ENCODE data around the gene BRSK1. TPM values are rescaled to one million over a fixed set of nuclear protein-coding genes. Genes with fewer than 3 reads are reported as not detected.
"Not testable (repeated sequence)": the region's sequence is repeated elsewhere in the genome, so short reads cannot be mapped to it uniquely, and the experiment has no call there.

Gene BRSK1
- total RNA-seq, 1 donor from 2014 or later, result 5.8 TPM

DNA sequence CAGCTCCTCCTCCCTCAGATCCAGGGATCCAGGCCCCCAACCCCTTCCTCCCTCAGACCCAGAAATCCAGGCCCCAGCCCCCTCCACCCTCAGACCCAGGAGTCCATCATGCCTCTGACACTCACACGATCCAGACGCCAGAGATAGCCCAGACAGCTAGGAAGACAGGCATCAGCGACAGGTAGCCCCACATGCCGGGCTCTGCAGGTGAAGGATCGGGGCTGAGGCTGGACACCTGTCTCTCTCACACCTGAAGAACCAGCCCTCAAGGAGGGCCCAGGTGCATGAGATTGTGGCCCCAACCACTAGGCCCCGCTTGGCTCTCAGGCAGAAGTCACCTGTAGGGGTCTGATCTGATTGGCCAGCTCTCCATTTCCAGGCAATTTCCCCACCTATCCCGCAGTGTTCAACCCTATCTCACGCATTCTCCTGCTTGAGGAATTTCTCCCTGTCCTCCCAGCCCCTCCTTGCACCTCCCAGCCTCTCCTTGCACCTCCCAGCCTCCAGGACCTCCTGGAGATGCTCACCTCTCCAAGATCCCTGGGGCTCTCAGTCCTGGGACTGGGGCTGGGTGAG lies 37.1 kb downstream of the BRSK1 start:
- Mint-ChIP-seq H3K4me1 (ENCODE audit: low read depth) (peaks cover 4% of the 10 kb centered on the region), H3K27ac (no peak overlapping the region), H3K9me3 (no peaks in the 10 kb centered on the region), H3K4me3 (ENCODE audit: low read depth) (no peak overlapping the region), H3K36me3 (ENCODE audit: low read depth) (no peaks in the 10 kb centered on the region), H3K27me3 (ENCODE audit: low read depth) (peaks cover 6% of the 10 kb centered on the region)
- intact Hi-C loops (cut with micrococcal nuclease), result no loop called here
- no peak for DNase-seq (ENCODE audit: low spot score)

DNA sequence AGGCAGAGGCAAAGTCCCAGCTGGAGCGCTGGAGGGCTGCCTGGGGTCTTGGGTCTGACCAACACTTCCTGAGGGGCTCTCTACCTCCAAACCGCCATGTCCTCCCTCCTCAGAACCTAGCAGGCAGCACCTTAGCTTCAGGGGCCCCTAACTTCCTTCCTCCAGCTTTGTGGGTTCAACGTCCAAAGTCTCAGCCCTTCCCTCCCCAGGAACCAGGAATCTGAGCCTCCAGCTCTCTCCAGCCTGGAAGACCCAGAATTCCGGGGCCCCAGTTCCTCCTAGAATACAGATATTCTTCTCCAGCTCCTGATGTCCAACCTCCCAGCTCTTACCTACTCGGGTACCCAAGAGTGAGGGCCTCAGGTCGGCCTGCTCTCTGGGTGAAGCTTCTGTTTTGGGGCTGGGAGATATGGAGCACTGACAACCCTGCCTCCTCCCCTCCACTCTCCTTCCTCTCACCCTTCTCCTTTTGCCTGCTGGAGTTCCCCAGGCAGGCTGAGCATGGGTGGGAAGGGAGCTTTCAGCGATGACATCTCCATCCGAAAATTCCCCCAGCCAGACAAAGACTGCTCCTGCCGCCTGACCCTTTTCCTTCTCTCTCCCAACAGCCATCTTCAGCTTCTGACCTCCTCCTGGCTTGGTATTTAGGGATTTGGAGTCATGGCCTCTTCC lies 37.8 kb downstream of the BRSK1 start:
- H3K27ac Mint-ChIP-seq, result no peak overlapping the region
- peaks cover 6% of the 10 kb centered on the region for H3K27me3 Mint-ChIP-seq (ENCODE audit: low read depth)
- intact Hi-C loops (cut with micrococcal nuclease), result no loop called here
- peaks cover 4% of the 10 kb centered on the region for H3K4me1 Mint-ChIP-seq (ENCODE audit: low read depth)
- H3K4me3 Mint-ChIP-seq (ENCODE audit: low read depth), result no peak overlapping the region
- H3K36me3 Mint-ChIP-seq (ENCODE audit: low read depth), result no peaks in the 10 kb centered on the region
- DNase-seq (ENCODE audit: low spot score), result no peak
- no peaks in the 10 kb centered on the region for H3K9me3 Mint-ChIP-seq

DNA sequence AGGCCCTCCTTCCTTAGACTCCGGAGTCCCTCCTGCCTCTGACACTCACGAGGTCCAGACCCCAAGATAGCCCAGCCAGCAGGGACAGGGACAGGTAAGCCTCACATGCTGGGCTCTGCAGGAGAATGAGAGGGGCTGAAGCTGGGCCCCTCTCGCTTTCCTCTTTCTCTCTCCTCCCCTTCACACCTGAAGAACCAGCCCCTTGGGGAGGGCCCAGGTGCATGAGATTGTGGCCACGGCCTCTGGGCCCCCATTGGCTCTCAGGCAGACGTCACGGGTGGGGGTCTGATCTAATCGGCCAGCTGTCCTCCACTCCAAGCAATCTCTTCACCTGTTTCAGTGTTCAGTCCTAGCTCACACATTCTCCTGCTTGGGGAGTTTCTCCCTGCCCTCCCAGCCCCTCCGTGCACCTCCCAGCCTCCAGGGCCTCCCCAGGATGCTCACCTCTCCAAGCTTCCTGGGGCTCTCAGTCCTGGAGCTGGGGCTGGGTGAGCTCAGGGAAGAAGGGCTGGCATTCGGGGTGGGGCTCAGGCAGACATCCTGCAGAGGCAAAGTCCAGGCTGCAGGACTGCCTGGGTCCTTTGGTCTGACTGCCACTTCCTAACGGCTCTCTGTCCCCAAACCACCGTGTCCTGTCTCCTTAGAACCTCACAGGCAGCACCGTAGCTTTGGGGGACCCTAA lies 38.5 kb downstream of the BRSK1 start:
- H3K4me1 Mint-ChIP-seq (ENCODE audit: low read depth), result peaks cover 4% of the 10 kb centered on the region
- H3K4me3 Mint-ChIP-seq (ENCODE audit: low read depth), result no peak overlapping the region
- no peaks in the 10 kb centered on the region for H3K36me3 Mint-ChIP-seq (ENCODE audit: low read depth)
- H3K27ac Mint-ChIP-seq, result no peak overlapping the region
- H3K9me3 Mint-ChIP-seq, result no peaks in the 10 kb centered on the region
- intact Hi-C loops (cut with micrococcal nuclease), result no loop called here
- DNase-seq (ENCODE audit: low spot score), result no peak
- peaks cover 6% of the 10 kb centered on the region for H3K27me3 Mint-ChIP-seq (ENCODE audit: low read depth)

DNA sequence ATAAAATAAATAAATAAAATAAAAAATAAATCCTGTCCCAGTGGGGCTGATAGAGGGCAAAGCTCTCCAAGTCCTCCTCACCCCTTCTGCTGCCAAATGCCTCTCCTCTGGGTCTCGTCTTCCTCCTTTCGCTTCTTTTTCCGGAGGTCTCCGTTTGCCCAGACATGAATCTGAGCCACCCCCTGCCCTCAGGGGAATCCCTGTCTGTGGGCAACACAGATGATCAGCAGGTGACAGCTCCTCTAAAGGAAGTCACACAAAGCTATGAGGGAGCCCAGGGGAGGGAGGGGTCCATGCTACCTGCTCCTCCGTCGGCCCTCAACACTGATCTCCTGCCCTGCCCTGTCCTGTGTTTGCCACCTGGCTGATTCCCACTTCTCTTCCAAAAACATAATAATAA lies 40.9 kb downstream of the BRSK1 start:
- H3K27me3 Mint-ChIP-seq (ENCODE audit: low read depth), result peaks cover 7% of the 10 kb centered on the region
- no peak for DNase-seq (ENCODE audit: low spot score)
- peaks cover 4% of the 10 kb centered on the region for H3K4me1 Mint-ChIP-seq (ENCODE audit: low read depth)
- no peaks in the 10 kb centered on the region for H3K9me3 Mint-ChIP-seq
- H3K27ac Mint-ChIP-seq, result no peak overlapping the region
- intact Hi-C loops (cut with micrococcal nuclease), result no loop called here
- no peak overlapping the region for H3K4me3 Mint-ChIP-seq (ENCODE audit: low read depth)
- H3K36me3 Mint-ChIP-seq (ENCODE audit: low read depth), result no peaks in the 10 kb centered on the region

DNA sequence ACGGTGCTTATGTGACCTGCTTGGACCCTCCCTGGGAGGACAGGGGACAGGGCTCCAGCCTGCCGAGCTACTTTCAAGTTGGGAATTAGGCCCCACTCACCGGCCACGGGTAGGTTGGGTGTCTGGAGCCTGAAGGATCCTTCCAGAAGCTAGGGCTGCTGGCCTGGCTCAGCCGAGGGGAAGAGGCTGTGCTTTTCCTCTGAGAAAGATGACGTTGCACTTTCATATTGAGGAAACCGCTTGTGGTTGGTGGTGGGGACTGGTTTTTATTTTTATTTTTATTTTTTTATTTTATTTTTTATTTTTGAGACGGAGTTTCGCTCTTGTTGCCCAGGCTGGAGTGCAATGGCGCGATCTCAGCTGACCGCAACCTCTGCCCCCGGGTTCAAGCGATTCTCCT lies 41.4 kb downstream of the BRSK1 start, which contains the start of gene TMEM150B:
Gene TMEM150B, minus strand, starts transcription at position 170 of the 400 bp plus-strand sequence. CDS start 4,305 bp downstream, outside the sequence.
- DNase-seq (ENCODE audit: low spot score), result no peak
- no peak within 1 kb of the TSS for H3K27ac Mint-ChIP-seq
- H3K9me3 Mint-ChIP-seq, result no peaks in the 10 kb centered on the region
- peaks cover 4% of the 10 kb centered on the region for H3K4me1 Mint-ChIP-seq (ENCODE audit: low read depth)
- H3K36me3 Mint-ChIP-seq (ENCODE audit: low read depth), result no peaks in the 10 kb centered on the region
- intact Hi-C loops (cut with micrococcal nuclease), result no loop called here
- no peak within 1 kb of the TSS for H3K4me3 Mint-ChIP-seq (ENCODE audit: low read depth)
- H3K27me3 Mint-ChIP-seq (ENCODE audit: low read depth), result peaks cover 7% of the 10 kb centered on the region

DNA sequence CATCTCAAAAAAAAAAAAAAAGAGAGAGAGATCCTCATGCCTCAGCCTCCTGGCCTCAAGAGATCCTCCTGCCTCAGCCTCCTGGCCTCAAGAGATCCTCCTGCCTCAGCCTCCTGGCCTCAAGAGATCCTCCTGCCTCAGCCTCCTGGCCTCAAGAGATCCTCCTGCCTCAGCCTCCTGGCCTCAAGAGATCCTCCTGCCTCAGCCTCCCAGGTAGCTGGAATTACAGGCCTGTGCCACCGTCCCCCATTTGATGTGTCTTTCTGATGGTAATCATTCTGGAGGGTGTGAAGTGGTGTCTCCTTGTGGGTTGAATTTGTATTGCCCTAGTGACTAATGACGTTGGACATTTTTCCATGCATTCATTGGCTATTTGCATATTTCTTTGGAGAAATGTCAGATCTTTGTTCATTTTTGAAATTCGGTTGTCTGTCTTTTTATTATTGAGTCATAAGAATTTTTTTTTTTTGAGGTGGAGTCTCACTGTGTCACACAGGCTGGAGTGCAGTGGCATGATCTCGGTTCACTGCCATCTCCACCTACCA lies 45.0 kb downstream of the BRSK1 start:
- H3K27ac Mint-ChIP-seq; H3K4me3 Mint-ChIP-seq (ENCODE audit: low read depth); DNase-seq (ENCODE audit: low spot score); H3K36me3 Mint-ChIP-seq (ENCODE audit: low read depth); intact Hi-C loops (cut with micrococcal nuclease); H3K4me1 Mint-ChIP-seq (ENCODE audit: low read depth); H3K9me3 Mint-ChIP-seq; H3K27me3 Mint-ChIP-seq (ENCODE audit: low read depth): not testable (repeated sequence)

DNA sequence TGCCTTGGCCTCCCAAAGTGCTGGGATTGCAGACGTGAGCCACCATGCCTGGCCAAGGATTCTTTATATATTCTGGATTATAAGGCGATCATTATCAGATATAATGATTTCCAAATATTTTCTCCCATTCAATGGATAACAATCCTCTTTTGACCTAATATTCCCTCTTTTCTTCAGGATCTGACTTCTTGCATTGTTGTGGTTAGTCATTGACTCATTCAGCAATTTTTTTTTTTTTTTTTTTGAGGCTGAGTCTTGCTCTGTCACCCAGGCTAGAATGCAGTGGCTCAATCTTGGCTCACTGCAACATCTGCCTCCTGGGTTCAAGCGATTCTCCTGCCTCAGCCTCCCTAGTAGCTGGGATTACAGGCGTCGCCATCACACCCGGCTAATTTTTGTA lies 46.0 kb downstream of the BRSK1 start:
- H3K27me3 Mint-ChIP-seq (ENCODE audit: low read depth); H3K4me1 Mint-ChIP-seq (ENCODE audit: low read depth); H3K4me3 Mint-ChIP-seq (ENCODE audit: low read depth); H3K36me3 Mint-ChIP-seq (ENCODE audit: low read depth); H3K27ac Mint-ChIP-seq; DNase-seq (ENCODE audit: low spot score); intact Hi-C loops (cut with micrococcal nuclease); H3K9me3 Mint-ChIP-seq: not testable (repeated sequence)

DNA sequence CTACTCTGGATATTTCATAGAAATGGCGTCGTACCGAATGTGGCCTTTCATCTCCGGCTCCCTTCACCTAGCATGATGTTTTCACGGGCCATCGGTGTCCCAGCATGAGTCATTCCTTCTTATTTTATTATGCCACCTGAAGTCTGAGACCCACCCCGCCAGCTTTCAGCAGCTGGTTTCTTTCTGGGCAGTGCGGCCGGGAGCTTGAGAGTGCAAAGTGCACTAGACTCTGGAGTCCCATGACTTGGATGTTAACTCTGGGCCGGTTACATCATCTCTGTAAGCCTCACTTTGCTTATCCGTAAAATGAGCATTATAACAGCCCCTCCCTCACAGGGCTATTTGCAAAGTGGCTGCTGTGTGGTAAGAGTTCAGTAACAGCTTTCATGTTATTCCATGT lies 50.1 kb downstream of the BRSK1 start:
- H3K4me3 Mint-ChIP-seq (ENCODE audit: low read depth), result no peak overlapping the region
- intact Hi-C loops (cut with micrococcal nuclease), result no loop called here
- peaks cover 7% of the 10 kb centered on the region for H3K27me3 Mint-ChIP-seq (ENCODE audit: low read depth)
- H3K9me3 Mint-ChIP-seq, result no peaks in the 10 kb centered on the region
- H3K27ac Mint-ChIP-seq, result no peak overlapping the region
- H3K36me3 Mint-ChIP-seq (ENCODE audit: low read depth), result no peaks in the 10 kb centered on the region
- DNase-seq (ENCODE audit: low spot score), result no peak
- peaks cover 5% of the 10 kb centered on the region for H3K4me1 Mint-ChIP-seq (ENCODE audit: low read depth)

DNA sequence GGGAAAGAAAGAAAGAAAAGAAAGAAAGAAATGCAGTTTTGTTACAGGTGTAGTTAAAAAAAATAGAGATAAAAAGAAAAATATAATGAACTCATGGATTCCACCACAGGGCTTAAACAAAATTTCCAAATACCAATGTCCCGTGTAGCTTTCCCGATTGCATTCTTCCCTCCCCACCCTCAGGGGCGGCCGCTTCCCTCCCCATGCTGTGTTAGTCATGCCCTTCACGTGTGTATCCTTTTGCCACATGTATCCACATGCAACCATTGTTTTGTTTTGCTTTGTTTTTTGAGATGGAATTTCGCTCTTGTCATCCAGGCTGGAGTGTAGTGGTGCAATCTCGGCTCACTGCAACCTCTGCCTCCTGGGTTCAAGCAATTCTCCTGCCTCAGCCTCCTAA lies 52.3 kb downstream of the BRSK1 start:
- peaks cover 11% of the 10 kb centered on the region for H3K4me1 Mint-ChIP-seq (ENCODE audit: low read depth)
- H3K27ac Mint-ChIP-seq, result no peak overlapping the region
- H3K4me3 Mint-ChIP-seq (ENCODE audit: low read depth), result no peak overlapping the region
- H3K27me3 Mint-ChIP-seq (ENCODE audit: low read depth), result peaks cover 7% of the 10 kb centered on the region
- intact Hi-C loops (cut with micrococcal nuclease), result loop anchor here (5.0 kb wide), 1 partner anchor 874 kb away; the partner anchor contains the start of gene LENG9
- H3K36me3 Mint-ChIP-seq (ENCODE audit: low read depth), result no peaks in the 10 kb centered on the region
- no peak for DNase-seq (ENCODE audit: low spot score)
- no peaks in the 10 kb centered on the region for H3K9me3 Mint-ChIP-seq

DNA sequence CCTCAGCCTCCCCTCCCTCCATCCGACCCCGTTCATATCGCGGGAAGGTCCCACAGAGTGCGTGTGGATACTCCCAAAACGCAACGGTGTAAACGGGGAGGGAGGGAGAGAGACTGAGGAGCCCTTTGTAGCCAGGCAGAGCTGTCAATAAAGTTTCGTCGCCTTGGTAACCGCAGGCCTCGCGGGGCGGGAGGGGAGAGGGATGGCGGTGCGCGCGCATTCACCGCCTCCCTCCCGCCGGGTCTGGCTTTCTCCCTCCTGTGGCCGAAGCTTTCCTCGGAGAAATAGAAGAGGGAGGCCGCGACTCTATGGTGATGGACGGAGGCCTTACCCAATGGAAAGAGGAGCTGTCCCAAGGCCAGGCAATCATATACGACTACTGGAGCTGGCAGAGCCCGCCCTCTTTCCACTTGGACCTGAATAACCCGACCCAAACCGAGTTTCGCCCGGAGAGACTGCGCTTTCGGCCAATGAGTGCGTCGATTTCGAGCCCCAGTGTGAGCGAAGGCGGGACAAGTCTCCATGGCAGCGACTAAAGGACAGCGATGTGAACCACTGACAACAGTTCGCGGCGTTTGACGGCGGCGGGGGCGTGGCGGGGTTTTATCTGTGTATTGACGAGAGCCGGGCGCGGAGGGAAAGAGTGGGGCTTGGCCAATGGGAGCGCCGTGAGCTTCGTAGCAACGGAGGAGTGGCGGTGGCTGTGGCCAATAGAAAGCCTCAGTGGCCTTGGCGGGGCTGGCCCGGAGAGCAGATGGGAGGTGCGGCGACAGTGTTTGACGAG lies 55.5 kb downstream of the BRSK1 start, which contains the start of gene KMT5C:
Gene KMT5C, plus strand, starts transcription at position 772 of the 784 bp plus-strand sequence. CDS start 2,061 bp downstream, outside the sequence.
- no peaks in the 10 kb centered on the region for H3K9me3 Mint-ChIP-seq
- H3K36me3 Mint-ChIP-seq (ENCODE audit: low read depth), result peaks cover 14% of the 10 kb centered on the region
- intact Hi-C loops (cut with micrococcal nuclease), result loop anchor here (1.0 to 5.0 kb wide), 7 partner anchors 38 to 877 kb away; partner anchors contain the start of genes FIZ1, HSPBP1, LENG9 and PPP6R1
- H3K4me3 Mint-ChIP-seq (ENCODE audit: low read depth), result peak within 1 kb of the TSS; percentile 93
- H3K4me1 Mint-ChIP-seq (ENCODE audit: low read depth), result peaks cover 14% of the 10 kb centered on the region
- peak within 1 kb of the TSS; percentile 95 for H3K27ac Mint-ChIP-seq
- H3K27me3 Mint-ChIP-seq (ENCODE audit: low read depth), result peaks cover 2% of the 10 kb centered on the region
- peak; percentile 100 for DNase-seq (ENCODE audit: low spot score)

DNA sequence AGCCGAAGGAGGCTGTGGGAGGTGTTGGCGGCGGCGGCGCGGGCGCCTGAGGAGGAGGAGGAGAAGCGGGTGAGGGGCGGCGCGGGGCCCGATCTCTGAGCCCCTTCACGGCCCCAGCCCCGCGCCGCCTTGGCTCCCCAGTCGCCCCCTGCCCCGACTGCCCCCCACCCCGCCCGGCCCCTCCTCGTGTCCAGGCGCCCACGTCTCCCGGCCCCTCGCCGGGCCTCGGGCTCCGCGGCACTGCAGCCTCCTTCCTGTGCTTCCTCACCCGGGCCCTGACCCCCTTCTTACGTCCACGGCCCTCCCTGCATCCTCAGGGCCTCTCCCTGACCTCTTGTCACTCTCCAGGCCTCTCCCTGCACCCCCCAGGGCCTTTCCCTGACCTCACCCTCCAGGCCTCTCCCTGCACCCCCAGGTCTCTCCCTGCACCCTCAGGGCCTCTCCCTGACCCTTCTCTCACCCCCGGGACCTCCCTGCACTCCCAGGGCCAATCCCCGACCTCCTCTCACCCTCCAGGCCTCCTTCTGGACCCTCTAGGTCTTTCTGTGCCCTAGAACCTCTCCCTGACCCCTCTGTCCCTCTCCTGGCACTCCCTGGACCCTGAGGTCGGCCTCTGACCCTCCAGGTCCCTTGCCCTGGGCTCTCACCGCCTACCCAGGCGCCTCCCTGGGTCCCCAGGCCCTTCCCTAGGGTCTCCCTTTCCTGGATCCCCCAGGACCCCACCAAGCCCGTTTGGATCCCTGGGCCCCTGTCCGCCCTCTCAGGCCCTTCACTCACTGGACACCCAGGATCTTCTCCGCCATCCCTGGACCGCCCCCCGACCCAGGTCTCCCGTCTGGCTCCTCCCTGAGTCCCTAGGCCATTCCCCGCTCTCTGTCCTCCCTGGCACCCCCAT lies 56.3 kb downstream of the BRSK1 start:
- intact Hi-C loops (cut with micrococcal nuclease), result loop anchor here (1.0 to 5.0 kb wide), 7 partner anchors 39 to 878 kb away; partner anchors contain the start of genes FIZ1, HSPBP1, LENG9 and PPP6R1
- Mint-ChIP-seq H3K36me3 (ENCODE audit: low read depth) (peaks cover 17% of the 10 kb centered on the region), H3K27me3 (ENCODE audit: low read depth) (peaks cover 2% of the 10 kb centered on the region), H3K9me3 (no peaks in the 10 kb centered on the region), H3K4me3 (ENCODE audit: low read depth) (peak overlapping the region; percentile 93), H3K27ac (peak overlapping the region; percentile 95), H3K4me1 (ENCODE audit: low read depth) (peaks cover 14% of the 10 kb centered on the region)
- DNase-seq (ENCODE audit: low spot score), result peak; percentile 26

Data from activated T-helper 2 cell treated with anti-CD3 and anti-CD28 coated beads, Interferon-gamma antibody, Interleukin-2, Interleukin-4, amounts not matched to agents 10 μg/mL and 5 μg/mL and 100 μg/mL, durations not matched to agents 14 hours and 24 hours and 36 hours (primary cell).